C4-2B (cell line): ENCODE results near the gene AURKAIP1.

ENCODE experiments used
- CTCF ChIP-seq: fragments of 450-650 bp; conservative IDR thresholded peaks from 2 replicates; pipeline ENCODE4 v1.5.1; 2017; ENCODE audit warnings: mild to moderate bottlenecking
- ZFX ChIP-seq: fragments of 450-650 bp; IDR thresholded peaks from 2 replicates; pipeline ENCODE4 v1.6.1; 2017

GRCh38 chr1:1336446-1336845 lies 38.6 kb downstream of the AURKAIP1 start:
- TF ChIP-seq CTCF (no peak), ZFX (no peak)
